GM19324 (cell line): ENCODE data around the gene DISP1.
"Not testable (repeated sequence)": the region's sequence is repeated elsewhere in the genome, so short reads cannot be mapped to it uniquely, and the experiment has no call there.

Experiments
- ATAC-seq: cut with Tn5 transposase; IDR thresholded peaks from one replicate; pipeline ENCODE4 v1.9.1; 2021; ENCODE audit warnings: mild to moderate bottlenecking, moderate library complexity; ENCODE audit not compliant: unreplicated experiment, low FRiP score

Gene DISP1

GRCh38 chr1:222794656-222795474, 20.0 kb upstream of the DISP1 start:
- no peak for ATAC-seq

- no peak for ATAC-seq
Measured at GRCh38 chr1:222798116-222798515, 16.7 kb upstream of the DISP1 start.

- no peak for ATAC-seq
Measured at GRCh38 chr1:222798975-222799374, 15.9 kb upstream of the DISP1 start.

- ATAC-seq: no peak
Measured at GRCh38 chr1:222801067-222801466, 13.8 kb upstream of the DISP1 start.

- no peak for ATAC-seq
Measured at GRCh38 chr1:222811671-222812070, 3.2 kb upstream of the DISP1 start.

GRCh38 chr1:222813866-222814535, 838 bp upstream of the DISP1 start:
- ATAC-seq: peak; percentile 4

- no peak for ATAC-seq
Measured at GRCh38 chr1:222815440-222815765, 564 bp downstream of the DISP1 start.

- ATAC-seq: no peak
Measured at GRCh38 chr1:222817529-222817928, 2.7 kb downstream of the DISP1 start.

GRCh38 chr1:222818171-222818570, 3.3 kb downstream of the DISP1 start:
- ATAC-seq: no peak

- no peak for ATAC-seq
Measured at GRCh38 chr1:222820171-222820712, 5.4 kb downstream of the DISP1 start.

GRCh38 chr1:222821239-222821638, 6.4 kb downstream of the DISP1 start:
- no peak for ATAC-seq

- no peak for ATAC-seq
Measured at GRCh38 chr1:222823695-222824094, 8.9 kb downstream of the DISP1 start.

- ATAC-seq: no peak
Measured at GRCh38 chr1:222824641-222825040, 9.8 kb downstream of the DISP1 start.

- no peak for ATAC-seq
Measured at GRCh38 chr1:222828939-222829338, 14.1 kb downstream of the DISP1 start.

- ATAC-seq: no peak
Measured at GRCh38 chr1:222829868-222830267, 15.0 kb downstream of the DISP1 start.

- no peak for ATAC-seq
Measured at GRCh38 chr1:222833356-222833876, 18.6 kb downstream of the DISP1 start.

GRCh38 chr1:222843469-222844410, 28.9 kb downstream of the DISP1 start:
- ATAC-seq: no peak

- ATAC-seq: no peak
Measured at GRCh38 chr1:222844411-222844779, 29.6 kb downstream of the DISP1 start.

- ATAC-seq: no peak
Measured at GRCh38 chr1:222845763-222846162, 30.9 kb downstream of the DISP1 start.

GRCh38 chr1:222850550-222850949, 35.7 kb downstream of the DISP1 start:
- ATAC-seq: not testable (repeated sequence)

GRCh38 chr1:222852326-222852725, 37.5 kb downstream of the DISP1 start:
- no peak for ATAC-seq
